HL-60 (cell line): ENCODE data around the gene MAP3K2.

ENCODE experiments used
- DNase-seq, 2 experiments: peaks; one replicate each; pipeline ENCODE4 v3.0.0-alpha.2; 2010 to 2020; ENCODE audit warnings: low read depth in 1 of 2, low spot score in 1 of 2
- H3K27ac ChIP-seq: fragments of 250-450 bp; sonication (Bioruptor Pico); replicated peaks from 2 replicates; pipeline ENCODE4 v1.5.1; 2020; ENCODE audit warnings: mild to moderate bottlenecking, moderate library complexity
- H3K27me3 ChIP-seq: fragments of 250-450 bp; sonication (Bioruptor Pico); 2 replicates; pipeline ENCODE4 v1.5.1; 2021; ENCODE audit warnings: mild to moderate bottlenecking, moderate library complexity; ENCODE audit not compliant: insufficient read depth, poor library complexity, severe bottlenecking
- H3K4me3 ChIP-seq: replicated peaks from 2 replicates; pipeline ENCODE4 v1.5.1; 2011; ENCODE audit warnings: mild to moderate bottlenecking, control low read depth, low read length; ENCODE audit not compliant: insufficient read depth
- GABPA ChIP-seq: IDR thresholded peaks from 2 replicates; pipeline ENCODE4 v1.6.1; 2012; ENCODE audit warnings: low read depth
- POLR2AphosphoS5 ChIP-seq: IDR thresholded peaks from 2 replicates; pipeline ENCODE4 v1.6.1; 2012; ENCODE audit warnings: low read depth
- SPI1 ChIP-seq: IDR thresholded peaks from 2 replicates; pipeline ENCODE4 v1.6.1; 2012; ENCODE audit warnings: low read depth, mild to moderate bottlenecking, borderline replicate concordance
- TF ChIP-seq, protein P1 (sequence below): IDR thresholded peaks from 2 replicates; pipeline ENCODE4 v1.6.1; 2012; ENCODE audit warnings: low read depth; ENCODE audit not compliant: insufficient replicate concordance
- TF ChIP-seq, protein P2 (sequence below): IDR thresholded peaks from one replicate; pipeline ENCODE4 v1.5.1; 2011; ENCODE audit warnings: low read length, control low read depth, inconsistent platforms; ENCODE audit not compliant: insufficient read depth

Gene MAP3K2

DNA sequence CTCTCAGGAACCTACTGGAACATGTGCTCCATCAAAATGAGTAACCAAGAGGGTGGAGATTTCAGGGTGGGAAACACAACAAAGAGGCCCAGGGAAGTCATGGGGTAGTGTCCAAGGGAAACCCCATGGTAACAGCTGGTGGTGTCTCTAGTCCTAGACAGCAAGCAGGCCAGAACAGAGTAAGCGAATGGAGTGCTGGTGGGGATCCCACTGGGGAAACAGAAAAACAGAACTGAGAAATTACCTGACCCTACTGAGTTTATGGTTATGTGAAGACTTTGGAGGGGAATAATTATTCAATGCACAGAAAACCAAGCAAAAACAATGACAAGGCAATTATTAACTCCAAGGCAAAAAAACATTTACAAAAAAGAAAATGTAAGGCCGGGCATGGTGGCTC, 110.7 kb downstream of the MAP3K2 start:
- DNase-seq: no peak
- Histone ChIP-seq H3K27ac (no peak overlapping the region), H3K27me3 (no peaks in the 10 kb centered on the region), H3K4me3 (no peak overlapping the region)
- TF ChIP-seq, protein P1, sequence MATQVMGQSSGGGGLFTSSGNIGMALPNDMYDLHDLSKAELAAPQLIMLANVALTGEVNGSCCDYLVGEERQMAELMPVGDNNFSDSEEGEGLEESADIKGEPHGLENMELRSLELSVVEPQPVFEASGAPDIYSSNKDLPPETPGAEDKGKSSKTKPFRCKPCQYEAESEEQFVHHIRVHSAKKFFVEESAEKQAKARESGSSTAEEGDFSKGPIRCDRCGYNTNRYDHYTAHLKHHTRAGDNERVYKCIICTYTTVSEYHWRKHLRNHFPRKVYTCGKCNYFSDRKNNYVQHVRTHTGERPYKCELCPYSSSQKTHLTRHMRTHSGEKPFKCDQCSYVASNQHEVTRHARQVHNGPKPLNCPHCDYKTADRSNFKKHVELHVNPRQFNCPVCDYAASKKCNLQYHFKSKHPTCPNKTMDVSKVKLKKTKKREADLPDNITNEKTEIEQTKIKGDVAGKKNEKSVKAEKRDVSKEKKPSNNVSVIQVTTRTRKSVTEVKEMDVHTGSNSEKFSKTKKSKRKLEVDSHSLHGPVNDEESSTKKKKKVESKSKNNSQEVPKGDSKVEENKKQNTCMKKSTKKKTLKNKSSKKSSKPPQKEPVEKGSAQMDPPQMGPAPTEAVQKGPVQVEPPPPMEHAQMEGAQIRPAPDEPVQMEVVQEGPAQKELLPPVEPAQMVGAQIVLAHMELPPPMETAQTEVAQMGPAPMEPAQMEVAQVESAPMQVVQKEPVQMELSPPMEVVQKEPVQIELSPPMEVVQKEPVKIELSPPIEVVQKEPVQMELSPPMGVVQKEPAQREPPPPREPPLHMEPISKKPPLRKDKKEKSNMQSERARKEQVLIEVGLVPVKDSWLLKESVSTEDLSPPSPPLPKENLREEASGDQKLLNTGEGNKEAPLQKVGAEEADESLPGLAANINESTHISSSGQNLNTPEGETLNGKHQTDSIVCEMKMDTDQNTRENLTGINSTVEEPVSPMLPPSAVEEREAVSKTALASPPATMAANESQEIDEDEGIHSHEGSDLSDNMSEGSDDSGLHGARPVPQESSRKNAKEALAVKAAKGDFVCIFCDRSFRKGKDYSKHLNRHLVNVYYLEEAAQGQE: no peak
- TF ChIP-seq, protein P2, sequence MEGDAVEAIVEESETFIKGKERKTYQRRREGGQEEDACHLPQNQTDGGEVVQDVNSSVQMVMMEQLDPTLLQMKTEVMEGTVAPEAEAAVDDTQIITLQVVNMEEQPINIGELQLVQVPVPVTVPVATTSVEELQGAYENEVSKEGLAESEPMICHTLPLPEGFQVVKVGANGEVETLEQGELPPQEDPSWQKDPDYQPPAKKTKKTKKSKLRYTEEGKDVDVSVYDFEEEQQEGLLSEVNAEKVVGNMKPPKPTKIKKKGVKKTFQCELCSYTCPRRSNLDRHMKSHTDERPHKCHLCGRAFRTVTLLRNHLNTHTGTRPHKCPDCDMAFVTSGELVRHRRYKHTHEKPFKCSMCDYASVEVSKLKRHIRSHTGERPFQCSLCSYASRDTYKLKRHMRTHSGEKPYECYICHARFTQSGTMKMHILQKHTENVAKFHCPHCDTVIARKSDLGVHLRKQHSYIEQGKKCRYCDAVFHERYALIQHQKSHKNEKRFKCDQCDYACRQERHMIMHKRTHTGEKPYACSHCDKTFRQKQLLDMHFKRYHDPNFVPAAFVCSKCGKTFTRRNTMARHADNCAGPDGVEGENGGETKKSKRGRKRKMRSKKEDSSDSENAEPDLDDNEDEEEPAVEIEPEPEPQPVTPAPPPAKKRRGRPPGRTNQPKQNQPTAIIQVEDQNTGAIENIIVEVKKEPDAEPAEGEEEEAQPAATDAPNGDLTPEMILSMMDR: no peak
- TF ChIP-seq GABPA: no peak
- TF ChIP-seq POLR2AphosphoS5: no peak
- no peak for TF ChIP-seq SPI1

DNA sequence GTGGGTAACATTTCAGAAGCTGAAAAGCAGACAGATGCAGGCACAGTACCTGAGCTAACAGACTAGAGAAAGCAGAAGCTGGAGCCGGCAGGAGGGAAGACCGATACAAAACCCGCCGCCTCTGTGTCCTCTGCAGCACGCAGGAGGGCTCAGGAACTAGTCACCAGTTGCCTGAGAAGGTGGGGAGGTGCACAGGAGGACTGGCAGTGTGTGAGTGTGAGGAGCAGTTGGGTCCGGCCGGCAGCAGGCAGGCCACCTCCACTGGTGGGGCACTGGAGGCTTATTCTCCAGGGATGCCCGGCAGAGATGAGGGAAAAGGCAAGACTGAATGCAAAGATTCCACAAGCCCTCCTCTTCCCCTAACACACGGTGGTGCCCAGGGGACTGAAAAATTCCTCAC, 112.0 kb downstream of the MAP3K2 start:
- Histone ChIP-seq H3K27ac (no peak overlapping the region), H3K4me3 (no peak overlapping the region), H3K27me3 (no peaks in the 10 kb centered on the region)
- TF ChIP-seq SPI1 (no peak), GABPA (no peak), POLR2AphosphoS5 (no peak)
- TF ChIP-seq, protein P2: no peak
- TF ChIP-seq, protein P1: no peak
- DNase-seq: no peak

DNA sequence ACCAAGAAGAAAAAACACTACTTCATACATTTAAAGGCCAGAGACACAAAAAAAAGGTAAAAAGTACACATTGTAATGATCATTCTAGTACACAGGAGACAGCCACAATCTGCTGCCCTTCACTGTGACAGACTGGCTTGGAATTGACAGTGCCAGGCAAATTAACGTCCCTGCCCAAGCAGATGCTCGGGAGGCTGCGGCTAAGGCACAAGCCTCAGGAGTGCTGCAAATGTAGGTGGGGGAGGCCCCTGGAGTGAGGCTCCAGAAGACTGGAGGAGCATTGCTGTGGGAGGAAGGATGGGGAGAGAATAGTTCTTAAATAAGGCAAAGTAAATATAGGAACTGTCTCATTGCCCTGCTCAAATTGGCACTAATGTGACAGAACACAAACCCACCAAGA, 112.4 kb downstream of the MAP3K2 start:
- DNase-seq: no peak
- TF ChIP-seq, protein P2: no peak
- TF ChIP-seq, protein P1: no peak
- TF ChIP-seq POLR2AphosphoS5 (no peak), GABPA (no peak), SPI1 (no peak)
- H3K27me3 ChIP-seq: no peaks in the 10 kb centered on the region
- no peak overlapping the region for H3K4me3 ChIP-seq
- no peak overlapping the region for H3K27ac ChIP-seq
